T-helper 9 cell (primary cell): ENCODE data around the gene EIF3C.
"Not testable (repeated sequence)": the region's sequence is repeated elsewhere in the genome, so short reads cannot be mapped to it uniquely, and the experiment has no call there.

Experiments used
- DNase-seq: peaks from one replicate; pipeline ENCODE4 v3.0.0-alpha.2; 2020
- total RNA-seq, 2 donors: gene quantifications; one replicate each; lab custom pipeline; 2026; lab: John Stamatoyannopoulos, UW

Gene EIF3C
- total RNA-seq = 2.4 to 5.7 reads per million in 2 donors

DNA sequence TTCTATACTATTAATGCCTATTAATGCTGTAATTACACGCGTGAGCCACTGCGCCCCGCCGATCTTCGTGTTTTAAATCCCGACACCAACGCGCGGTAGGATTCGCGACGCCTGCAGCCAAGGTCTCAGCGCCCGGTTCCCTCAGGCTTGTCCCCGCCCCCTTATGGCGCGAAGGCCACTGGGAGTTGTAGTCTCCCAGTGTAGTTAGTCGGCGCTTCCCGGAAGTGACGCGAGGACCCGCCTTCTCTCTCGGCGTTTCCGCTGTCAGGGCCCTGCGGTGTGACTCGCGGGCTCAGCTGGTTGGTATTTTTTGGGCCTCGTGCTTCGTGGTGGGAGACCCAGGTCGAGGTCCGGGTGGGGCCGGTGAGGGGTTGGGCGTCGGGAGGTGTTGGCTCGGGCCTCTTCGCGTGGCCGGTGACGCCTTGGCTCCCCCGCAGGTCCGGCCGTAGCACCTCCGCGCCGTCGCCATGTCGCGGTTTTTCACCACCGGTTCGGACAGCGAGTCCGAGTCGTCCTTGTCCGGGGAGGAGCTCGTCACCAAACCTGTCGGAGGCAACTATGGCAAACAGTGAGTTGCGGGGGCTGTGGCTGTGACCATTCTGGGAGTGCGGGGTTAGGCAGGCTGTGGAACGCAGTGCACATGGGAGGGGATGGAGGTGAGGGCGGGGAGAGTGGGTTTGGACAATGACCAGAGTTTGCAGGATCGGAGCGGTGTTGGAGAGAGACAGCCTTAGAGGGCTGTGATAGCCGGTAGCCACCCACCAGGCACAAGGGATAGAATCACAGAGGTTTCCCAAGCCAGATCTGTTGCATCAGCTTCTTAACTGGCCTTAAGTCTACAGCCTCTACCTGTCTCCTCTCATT is at the start of gene EIF3C:
EIF3C (plus strand) TSS at position 245 of the 864 bp plus-strand sequence; CDS start at position 468, 223 bp downstream.
- not testable (repeated sequence) for DNase-seq

DNA sequence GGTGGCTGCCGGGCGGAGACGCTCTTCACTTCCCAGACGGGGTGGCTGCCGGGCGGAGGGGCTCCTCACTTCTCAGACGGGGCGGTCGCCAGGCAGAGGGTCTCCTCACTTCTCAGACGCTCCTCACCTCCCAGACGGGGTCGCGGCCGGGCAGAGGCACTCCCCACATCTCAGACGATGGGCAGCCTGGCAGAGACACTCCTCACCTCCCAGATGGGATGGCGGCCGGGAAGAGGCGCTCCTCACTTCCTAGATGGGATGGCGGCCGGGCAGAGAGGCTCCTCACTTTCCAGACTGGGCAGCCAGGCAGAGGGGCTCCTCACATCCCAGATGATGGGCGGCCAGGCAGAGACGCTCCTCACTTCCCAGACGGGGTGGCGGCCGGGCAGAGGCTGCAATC is 45.0 kb upstream of the EIF3C start:
- not testable (repeated sequence) for DNase-seq

DNA sequence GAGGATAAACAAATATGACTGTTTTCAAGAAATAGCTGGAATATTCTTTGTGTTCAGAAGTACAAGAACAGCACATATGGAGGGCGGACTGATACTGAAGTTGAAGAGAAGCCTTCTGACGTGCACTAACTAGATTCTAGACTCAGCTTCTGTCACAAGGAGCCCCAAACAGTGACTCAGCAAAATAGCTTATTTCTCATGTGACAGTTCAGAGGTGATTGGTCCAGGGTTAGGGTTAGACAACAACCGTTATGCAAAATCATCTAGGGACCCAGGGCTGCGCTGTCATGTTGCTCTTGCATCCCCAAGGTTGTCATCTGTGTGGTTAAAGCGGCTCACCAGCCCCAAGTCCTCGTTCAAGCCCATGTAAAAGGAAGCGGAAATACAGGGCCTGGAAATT is 43.8 kb upstream of the EIF3C start:
- not testable (repeated sequence) for DNase-seq

DNA sequence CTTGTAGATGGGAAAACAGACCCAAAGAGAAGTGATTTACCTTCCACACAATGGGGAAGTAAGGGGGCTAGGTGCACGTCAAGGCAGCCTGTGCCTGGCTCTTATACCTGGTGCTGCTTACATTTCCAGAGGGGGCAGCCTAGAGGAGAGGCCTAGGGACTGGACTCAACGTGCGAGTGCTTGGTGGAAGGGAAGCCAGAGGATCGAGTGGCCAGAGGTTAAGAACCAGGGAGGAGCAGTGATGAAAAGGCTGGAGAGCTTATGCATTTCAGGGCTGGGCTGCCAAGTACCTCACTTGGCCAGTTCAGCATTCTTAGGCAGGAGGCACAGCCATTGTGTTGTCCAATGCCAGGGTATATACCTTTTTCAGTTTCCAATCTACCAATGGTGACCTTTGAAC is 43.1 kb upstream of the EIF3C start:
- DNase-seq = not testable (repeated sequence)

- not testable (repeated sequence) for DNase-seq
Measured at GRCh38 chr16:28688327-28688952, 22.8 kb upstream of the EIF3C start.

GRCh38 chr16:28689425-28689824 is 21.8 kb upstream of the EIF3C start:
- DNase-seq = not testable (repeated sequence)

- DNase-seq = not testable (repeated sequence)
Measured at GRCh38 chr16:28691722-28692121, 19.5 kb upstream of the EIF3C start.

DNA sequence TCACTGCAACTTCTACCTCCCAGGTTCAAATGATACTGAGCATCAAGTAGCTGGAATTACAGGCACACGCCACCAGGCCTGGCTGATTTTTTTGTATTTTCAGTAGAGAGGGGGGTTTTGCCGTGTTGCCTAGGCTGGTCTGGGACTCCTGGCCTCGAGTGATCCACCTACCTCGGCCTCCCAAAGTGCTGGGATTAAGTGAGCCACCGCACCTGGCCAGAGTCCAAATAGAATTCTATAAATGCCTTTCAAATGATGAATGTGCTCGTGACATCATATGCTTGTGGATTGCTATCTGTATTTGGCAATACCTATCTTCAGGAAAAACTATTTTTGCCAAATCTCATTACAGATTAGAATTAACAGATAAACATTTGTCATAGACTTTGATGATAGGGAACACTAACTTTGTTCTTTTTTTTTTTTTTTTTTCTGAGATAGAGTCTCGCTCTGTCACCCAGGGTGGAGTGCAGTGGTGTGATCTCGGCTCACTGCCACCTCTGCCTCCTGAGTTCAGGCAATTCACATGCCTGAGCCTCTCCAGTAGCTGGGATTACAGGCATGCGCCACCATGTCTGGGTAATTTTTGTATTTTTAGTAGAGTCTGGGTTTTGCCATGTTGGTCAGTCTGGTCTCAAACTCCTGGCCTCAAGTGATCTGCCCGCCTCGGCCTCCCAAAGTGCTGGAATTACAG is 17.9 kb upstream of the EIF3C start:
- not testable (repeated sequence) for DNase-seq

DNA sequence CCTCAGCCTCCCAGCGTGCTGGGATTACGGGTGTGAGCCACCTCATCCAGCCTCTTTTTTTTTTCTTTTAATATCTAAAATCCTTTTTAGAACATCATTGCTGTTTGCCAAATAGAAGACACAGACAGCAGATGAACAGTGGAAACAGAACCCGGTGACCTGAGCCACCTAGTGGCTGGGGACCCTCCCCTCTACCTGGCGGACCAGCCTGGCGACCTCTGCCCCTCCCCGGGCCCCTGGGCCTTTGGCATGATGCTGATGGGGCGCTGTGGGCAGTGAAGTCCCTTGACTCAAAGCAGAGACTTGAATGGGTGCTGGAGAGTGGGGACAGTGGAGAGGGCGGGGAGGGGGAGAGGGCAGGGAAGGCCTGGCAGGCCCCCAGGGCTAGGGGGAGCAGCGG is 11.5 kb upstream of the EIF3C start:
- DNase-seq = not testable (repeated sequence)

- not testable (repeated sequence) for DNase-seq
Measured at GRCh38 chr16:28700349-28700748, 10.9 kb upstream of the EIF3C start.

GRCh38 chr16:28701384-28701783 is 9.9 kb upstream of the EIF3C start:
- DNase-seq = not testable (repeated sequence)

GRCh38 chr16:28704246-28704645 is 7.0 kb upstream of the EIF3C start:
- DNase-seq = not testable (repeated sequence)

DNA sequence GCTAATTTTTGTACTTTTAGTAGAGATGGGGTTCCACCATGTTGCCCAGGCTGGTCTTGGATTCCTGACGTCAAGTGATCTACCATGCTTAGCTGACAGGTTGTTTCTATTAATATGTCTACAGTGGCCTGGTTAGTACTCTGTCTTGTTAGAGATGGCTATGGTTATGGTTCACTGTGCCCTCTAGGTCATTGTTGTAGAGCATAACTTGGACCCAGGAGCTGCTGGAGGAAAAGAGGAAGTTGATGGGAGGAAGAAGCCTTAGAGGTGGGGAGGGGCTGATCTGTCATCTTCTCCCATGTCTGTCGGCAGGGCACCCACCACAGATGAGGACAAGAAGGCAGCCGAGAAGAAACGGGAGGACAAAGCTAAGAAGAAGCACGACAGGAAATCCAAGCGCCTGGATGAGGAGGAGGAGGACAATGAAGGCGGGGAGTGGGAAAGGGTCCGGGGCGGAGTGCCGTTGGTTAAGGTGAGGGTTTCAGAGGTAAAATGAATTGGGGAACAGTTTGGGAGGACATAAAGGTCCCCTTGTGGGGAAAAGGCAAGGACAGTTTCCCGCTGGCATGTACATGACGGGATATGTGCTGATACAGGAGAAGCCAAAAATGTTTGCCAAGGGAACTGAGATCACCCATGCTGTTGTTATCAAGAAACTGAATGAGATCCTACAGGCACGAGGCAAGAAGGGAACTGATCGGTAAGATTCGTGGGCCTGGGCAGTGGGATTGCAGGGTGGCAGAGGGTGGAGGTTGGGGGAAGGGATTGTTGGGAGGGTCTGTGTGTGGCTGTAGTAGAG is 11.8 kb downstream of the EIF3C start:
- not testable (repeated sequence) for DNase-seq

- DNase-seq = not testable (repeated sequence)
Measured at GRCh38 chr16:28731253-28731652, 20.0 kb downstream of the EIF3C start.

DNA sequence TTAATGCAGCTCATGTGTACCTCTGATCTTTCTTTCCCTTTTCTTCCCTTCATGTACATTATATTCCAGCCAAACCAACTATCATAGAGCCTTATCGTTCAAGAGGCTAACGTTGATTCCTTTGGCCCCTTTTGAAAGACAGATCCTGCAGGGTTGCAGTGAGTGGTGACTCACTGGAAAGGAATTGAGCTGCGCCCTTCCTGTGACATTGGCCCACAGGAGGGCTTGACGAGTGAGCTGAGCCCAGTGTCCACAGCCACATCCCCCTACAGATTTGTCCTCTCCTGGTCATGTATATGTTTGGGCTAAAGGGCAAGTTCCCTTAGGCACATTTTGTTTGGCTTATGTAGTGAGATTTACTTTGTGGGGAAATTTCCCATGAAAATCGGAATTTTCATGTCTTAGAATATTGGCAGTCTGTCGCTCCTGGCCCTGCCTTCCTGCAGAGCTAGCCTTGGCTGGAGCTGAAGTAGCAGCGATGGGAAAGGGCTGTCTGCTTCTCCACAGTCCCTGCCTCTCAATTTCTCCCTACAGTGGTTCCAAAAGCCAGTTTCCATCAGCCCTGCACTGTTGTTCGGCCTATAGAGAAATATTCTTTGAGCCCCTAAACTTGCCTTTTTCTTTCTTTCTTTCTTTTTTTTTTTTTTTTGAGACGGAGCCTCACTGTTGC is 21.3 kb downstream of the EIF3C start:
- not testable (repeated sequence) for DNase-seq

DNA sequence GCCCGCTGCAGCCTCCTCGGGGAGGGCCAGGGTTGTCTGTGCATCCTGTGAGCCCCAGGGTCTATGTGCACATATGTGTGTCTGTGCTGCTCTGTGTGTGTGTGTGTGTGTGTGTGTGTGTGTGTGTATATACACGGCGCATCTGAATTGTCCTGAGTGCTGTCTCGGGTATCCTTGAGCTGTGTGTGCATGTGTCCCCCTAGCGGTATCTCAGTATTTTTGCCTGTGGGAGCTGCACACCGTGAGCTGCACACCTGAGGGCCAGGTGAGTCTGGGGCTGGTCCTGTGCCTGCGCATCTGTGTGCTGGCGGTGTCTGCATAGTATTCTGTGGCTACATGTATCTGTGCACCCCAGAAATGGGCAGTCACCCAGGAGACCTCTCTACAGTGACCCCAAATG is 28.5 kb downstream of the EIF3C start:
- DNase-seq = not testable (repeated sequence)

GRCh38 chr16:28740631-28741030 is 29.4 kb downstream of the EIF3C start:
- not testable (repeated sequence) for DNase-seq

DNA sequence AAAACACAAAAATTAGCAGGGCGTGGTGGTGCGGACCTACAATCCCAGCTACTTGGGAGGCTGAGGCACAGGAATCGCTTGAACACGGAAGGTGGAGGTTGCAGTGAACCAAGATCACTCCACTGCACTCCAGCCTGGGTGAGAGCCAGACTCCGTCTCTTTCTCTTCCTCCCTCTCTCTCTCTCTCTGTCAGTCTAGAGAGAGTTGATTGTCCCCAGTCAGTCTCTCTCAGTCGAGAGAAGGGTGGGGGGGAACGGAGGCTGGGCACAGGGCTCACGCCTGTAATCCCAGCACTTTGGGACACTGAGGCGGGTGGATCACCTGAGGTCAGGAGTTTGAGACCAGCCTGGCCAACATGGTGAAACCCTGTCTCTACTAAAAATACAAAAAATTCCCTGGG is 30.0 kb downstream of the EIF3C start:
- DNase-seq = not testable (repeated sequence)

DNA sequence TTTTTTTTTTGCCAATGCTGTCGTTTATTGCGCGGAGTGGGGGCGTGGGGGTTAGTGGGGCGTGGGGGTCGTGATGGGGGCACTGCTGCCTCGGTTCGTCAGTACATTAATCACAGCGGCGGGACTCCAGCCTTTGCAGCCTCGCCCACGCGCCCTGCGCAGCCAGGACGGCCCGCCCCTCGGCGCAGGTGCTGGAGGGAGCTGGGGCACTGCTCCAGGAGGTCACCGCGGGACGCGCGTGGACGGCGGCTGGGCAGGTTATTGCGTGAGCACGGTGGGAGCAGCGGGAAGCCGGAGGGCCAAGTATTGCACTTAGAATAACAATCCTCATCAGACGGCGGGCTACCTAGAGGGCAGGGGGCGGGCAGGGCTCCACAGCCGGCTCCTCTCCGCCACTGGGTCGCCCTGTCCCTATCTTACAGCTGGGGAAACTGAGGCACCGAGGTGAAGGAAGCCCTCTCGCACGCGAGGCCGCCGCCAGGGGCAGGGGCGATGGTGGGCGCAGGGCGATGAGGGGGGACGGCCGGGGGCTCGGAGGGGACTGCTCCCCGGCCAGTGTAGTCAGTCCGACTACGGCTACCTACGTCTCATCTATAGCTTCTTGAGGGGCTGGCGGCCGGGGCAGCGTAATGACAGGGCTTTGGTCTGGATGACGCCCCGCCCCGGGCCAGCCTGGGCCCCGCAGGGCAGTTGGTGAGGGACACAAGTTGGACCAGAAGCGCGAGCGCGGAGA is 35.5 kb downstream of the EIF3C start:
- DNase-seq = not testable (repeated sequence)

GRCh38 chr16:28749997-28750465 is 38.8 kb downstream of the EIF3C start:
- DNase-seq = peak; percentile 16
